ENCODE data around the gene OCA2.
"Not testable (repeated sequence)": the region's sequence is repeated elsewhere in the genome, so short reads cannot be mapped to it uniquely, and the experiment has no call there.

Gene OCA2

GRCh38 chr15:28123408-28124023 lies 24.4 kb upstream of the OCA2 start:
- Histone ChIP-seq H2BK120ac (ENCODE audit: insufficient read depth, low read length, poor library complexity) (no peak overlapping the region), H3K4me1 (ENCODE audit: control insufficient read depth in 1 of 2, insufficient read depth in 2 of 2, low read length in 2 of 2) (no peaks in the 10 kb centered on the region), H3K9ac (ENCODE audit: low read length) (no peak overlapping the region), H2BK12ac (ENCODE audit: low read length) (no peak overlapping the region), H4K8ac (ENCODE audit: low read depth, low read length) (no peak overlapping the region), H4K91ac (ENCODE audit: low read depth, low read length) (no peak overlapping the region), H3K79me1 (ENCODE audit: low read length) (no peaks in the 10 kb centered on the region), H3K36me3 (ENCODE audit: control insufficient read depth in 1 of 2, insufficient read depth in 2 of 2, low read length in 2 of 2) (peaks cover 29 to 42% of the 10 kb centered on the region in 2 experiments), H3K9me3 (ENCODE audit: insufficient read depth, low read depth, low read length) (no peaks in the 10 kb centered on the region), H3K23ac (ENCODE audit: low read length) (no peak overlapping the region), H3K4ac (ENCODE audit: low read depth, low read length) (no peak overlapping the region), H3K14ac (ENCODE audit: low read length) (no peak overlapping the region), H3K27me3 (ENCODE audit: insufficient read depth, low read length) (no peaks in the 10 kb centered on the region), H2AK5ac (ENCODE audit: low read length) (no peak overlapping the region), H3K4me3 (ENCODE audit: low read depth, low read length) (no peak overlapping the region), H2AFZ (ENCODE audit: insufficient read depth, low read length, poor library complexity) (no peak overlapping the region), H3K4me2 (ENCODE audit: low read length) (no peak overlapping the region), H4K12ac (ENCODE audit: low read depth, low read length) (no peak overlapping the region), H3K18ac (ENCODE audit: low read length) (no peak overlapping the region), H3K27ac (ENCODE audit: low read depth, low read length) (no peak overlapping the region), H3K79me2 (ENCODE audit: control insufficient read depth, insufficient read depth, low read length, poor library complexity) (no peaks in the 10 kb centered on the region), H2BK5ac (ENCODE audit: low read depth, low read length, poor library complexity) (no peak overlapping the region)
- DNase-seq, result peak; percentile 75 to 77
- WGBS (ENCODE audit: extremely low coverage, insufficient coverage, insufficient read length), result no CpG with 5 or more reads among the region's 6 CpGs

GRCh38 chr15:28122038-28122949 lies 23.2 kb upstream of the OCA2 start:
- Histone ChIP-seq H3K14ac (ENCODE audit: low read length) (no peak overlapping the region), H3K23ac (ENCODE audit: low read length) (no peak overlapping the region), H3K27ac (ENCODE audit: low read depth, low read length) (no peak overlapping the region), H3K79me2 (ENCODE audit: control insufficient read depth, insufficient read depth, low read length, poor library complexity) (no peaks in the 10 kb centered on the region), H3K4me3 (ENCODE audit: low read depth, low read length) (no peak overlapping the region), H3K4me2 (ENCODE audit: low read length) (no peak overlapping the region), H3K36me3 (ENCODE audit: control insufficient read depth in 1 of 2, insufficient read depth in 2 of 2, low read length in 2 of 2) (peaks cover 34 to 46% of the 10 kb centered on the region in 2 experiments), H3K9ac (ENCODE audit: low read length) (no peak overlapping the region), H4K91ac (ENCODE audit: low read depth, low read length) (no peak overlapping the region), H3K27me3 (ENCODE audit: insufficient read depth, low read length) (no peaks in the 10 kb centered on the region), H3K18ac (ENCODE audit: low read length) (no peak overlapping the region), H2AK5ac (ENCODE audit: low read length) (no peak overlapping the region), H2BK120ac (ENCODE audit: insufficient read depth, low read length, poor library complexity) (no peak overlapping the region), H3K4me1 (ENCODE audit: control insufficient read depth in 1 of 2, insufficient read depth in 2 of 2, low read length in 2 of 2) (no peaks in the 10 kb centered on the region), H4K12ac (ENCODE audit: low read depth, low read length) (no peak overlapping the region), H2BK12ac (ENCODE audit: low read length) (no peak overlapping the region), H3K9me3 (ENCODE audit: insufficient read depth, low read depth, low read length) (peaks cover 3% of the 10 kb centered on the region), H2AFZ (ENCODE audit: insufficient read depth, low read length, poor library complexity) (no peak overlapping the region), H3K79me1 (ENCODE audit: low read length) (no peaks in the 10 kb centered on the region), H2BK5ac (ENCODE audit: low read depth, low read length, poor library complexity) (no peak overlapping the region), H4K8ac (ENCODE audit: low read depth, low read length) (no peak overlapping the region), H3K4ac (ENCODE audit: low read depth, low read length) (no peak overlapping the region)
- DNase-seq, result no peak
- WGBS (ENCODE audit: extremely low coverage, insufficient coverage, insufficient read length), result no CpG with 5 or more reads among the region's 28 CpGs

GRCh38 chr15:28121577-28121976 lies 22.5 kb upstream of the OCA2 start:
- H2BK120ac ChIP-seq (ENCODE audit: insufficient read depth, low read length, poor library complexity); H4K12ac ChIP-seq (ENCODE audit: low read depth, low read length); H3K79me2 ChIP-seq (ENCODE audit: control insufficient read depth, insufficient read depth, low read length, poor library complexity); H3K4me1 ChIP-seq (ENCODE audit: control insufficient read depth in 1 of 2, insufficient read depth in 2 of 2, low read length in 2 of 2); H3K27ac ChIP-seq (ENCODE audit: low read depth, low read length); DNase-seq; H3K4me2 ChIP-seq (ENCODE audit: low read length); H3K79me1 ChIP-seq (ENCODE audit: low read length); H3K23ac ChIP-seq (ENCODE audit: low read length); H3K27me3 ChIP-seq (ENCODE audit: insufficient read depth, low read length); H2AK5ac ChIP-seq (ENCODE audit: low read length); H3K4me3 ChIP-seq (ENCODE audit: low read depth, low read length); H3K9me3 ChIP-seq (ENCODE audit: insufficient read depth, low read depth, low read length); H3K18ac ChIP-seq (ENCODE audit: low read length); H4K91ac ChIP-seq (ENCODE audit: low read depth, low read length); H4K8ac ChIP-seq (ENCODE audit: low read depth, low read length); H3K4ac ChIP-seq (ENCODE audit: low read depth, low read length); H2BK12ac ChIP-seq (ENCODE audit: low read length); H2BK5ac ChIP-seq (ENCODE audit: low read depth, low read length, poor library complexity); H3K9ac ChIP-seq (ENCODE audit: low read length); H3K14ac ChIP-seq (ENCODE audit: low read length); H2AFZ ChIP-seq (ENCODE audit: insufficient read depth, low read length, poor library complexity): not testable (repeated sequence)
- no CpG with 5 or more reads among the region's 16 CpGs for WGBS (ENCODE audit: extremely low coverage, insufficient coverage, insufficient read length)
- peaks cover 37 to 49% of the 10 kb centered on the region in 2 experiments for H3K36me3 ChIP-seq (ENCODE audit: control insufficient read depth in 1 of 2, insufficient read depth in 2 of 2, low read length in 2 of 2)

- H2BK5ac ChIP-seq (ENCODE audit: low read depth, low read length, poor library complexity), result no peak overlapping the region
- no peak overlapping the region for H3K9ac ChIP-seq (ENCODE audit: low read length)
- H2AFZ ChIP-seq (ENCODE audit: insufficient read depth, low read length, poor library complexity), result no peak overlapping the region
- WGBS (ENCODE audit: extremely low coverage, insufficient coverage, insufficient read length), result no CpG with 5 or more reads among the region's 4 CpGs
- no peak overlapping the region for H3K23ac ChIP-seq (ENCODE audit: low read length)
- H4K91ac ChIP-seq (ENCODE audit: low read depth, low read length), result no peak overlapping the region
- H3K14ac ChIP-seq (ENCODE audit: low read length), result no peak overlapping the region
- H3K4ac ChIP-seq (ENCODE audit: low read depth, low read length), result no peak overlapping the region
- H2BK120ac ChIP-seq (ENCODE audit: insufficient read depth, low read length, poor library complexity), result no peak overlapping the region
- H3K9me3 ChIP-seq (ENCODE audit: insufficient read depth, low read depth, low read length), result peaks cover 4% of the 10 kb centered on the region
- no peak overlapping the region for H3K27ac ChIP-seq (ENCODE audit: low read depth, low read length)
- H2AK5ac ChIP-seq (ENCODE audit: low read length), result no peak overlapping the region
- no peak overlapping the region for H3K4me2 ChIP-seq (ENCODE audit: low read length)
- H2BK12ac ChIP-seq (ENCODE audit: low read length), result no peak overlapping the region
- no peak overlapping the region for H4K12ac ChIP-seq (ENCODE audit: low read depth, low read length)
- DNase-seq, result no peak
- no peaks in the 10 kb centered on the region for H3K27me3 ChIP-seq (ENCODE audit: insufficient read depth, low read length)
- H3K36me3 ChIP-seq (ENCODE audit: control insufficient read depth in 1 of 2, insufficient read depth in 2 of 2, low read length in 2 of 2), result peaks cover 44 to 54% of the 10 kb centered on the region in 2 experiments
- H4K8ac ChIP-seq (ENCODE audit: low read depth, low read length), result no peak overlapping the region
- no peaks in the 10 kb centered on the region for H3K79me1 ChIP-seq (ENCODE audit: low read length)
- H3K18ac ChIP-seq (ENCODE audit: low read length), result no peak overlapping the region
- no peaks in the 10 kb centered on the region for H3K4me1 ChIP-seq (ENCODE audit: control insufficient read depth in 1 of 2, insufficient read depth in 2 of 2, low read length in 2 of 2)
- H3K79me2 ChIP-seq (ENCODE audit: control insufficient read depth, insufficient read depth, low read length, poor library complexity), result no peaks in the 10 kb centered on the region
- H3K4me3 ChIP-seq (ENCODE audit: low read depth, low read length), result no peak overlapping the region
Observed at GRCh38 chr15:28120359-28120640, 21.2 kb upstream of the OCA2 start.

Measured in trophoblast cell (in vitro differentiated cells and primary cell).